A375 (cell line): ENCODE measurements around the gene PROZ. TPM values are rescaled to one million over a fixed set of nuclear protein-coding genes. Genes with fewer than 3 reads are reported as not detected.

Experiments used
- small RNA-seq: library from RNA; depleted of rRNA; stranded (forward); fragments of <200 nt; gene quantifications from one replicate; pipeline ENCODE3, GENCODE V24; 2014
- total RNA-seq: library from RNA; depleted of rRNA; stranded (reverse); fragments of >200 nt; shearing (Covaris generic); gene quantifications from 2 replicates; pipeline ENCODE4 v1.2.3, GENCODE V29; 2014; rRNA removed

The PROZ gene, protein sequence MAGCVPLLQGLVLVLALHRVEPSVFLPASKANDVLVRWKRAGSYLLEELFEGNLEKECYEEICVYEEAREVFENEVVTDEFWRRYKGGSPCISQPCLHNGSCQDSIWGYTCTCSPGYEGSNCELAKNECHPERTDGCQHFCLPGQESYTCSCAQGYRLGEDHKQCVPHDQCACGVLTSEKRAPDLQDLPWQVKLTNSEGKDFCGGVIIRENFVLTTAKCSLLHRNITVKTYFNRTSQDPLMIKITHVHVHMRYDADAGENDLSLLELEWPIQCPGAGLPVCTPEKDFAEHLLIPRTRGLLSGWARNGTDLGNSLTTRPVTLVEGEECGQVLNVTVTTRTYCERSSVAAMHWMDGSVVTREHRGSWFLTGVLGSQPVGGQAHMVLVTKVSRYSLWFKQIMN
- total RNA-seq: not detected in 2 replicates

GRCh38 chr13:113157929-113158747 lies at the start of gene PROZ:
PROZ (plus strand) TSS chr13:113158648; CDS start chr13:113158661, 13 bp downstream.

GRCh38 chr13:113122550-113123225 lies 35.8 kb upstream of the PROZ start, which contains the start of gene F10:
F10 (plus strand) TSS chr13:113122799; CDS start chr13:113122856, 57 bp downstream.

GRCh38 chr13:113208421-113209335 lies 50.2 kb downstream of the PROZ start, which contains the start of gene PCID2:
PCID2 (minus strand) TSS chr13:113208669; CDS start chr13:113208634, 35 bp downstream.

DNA sequence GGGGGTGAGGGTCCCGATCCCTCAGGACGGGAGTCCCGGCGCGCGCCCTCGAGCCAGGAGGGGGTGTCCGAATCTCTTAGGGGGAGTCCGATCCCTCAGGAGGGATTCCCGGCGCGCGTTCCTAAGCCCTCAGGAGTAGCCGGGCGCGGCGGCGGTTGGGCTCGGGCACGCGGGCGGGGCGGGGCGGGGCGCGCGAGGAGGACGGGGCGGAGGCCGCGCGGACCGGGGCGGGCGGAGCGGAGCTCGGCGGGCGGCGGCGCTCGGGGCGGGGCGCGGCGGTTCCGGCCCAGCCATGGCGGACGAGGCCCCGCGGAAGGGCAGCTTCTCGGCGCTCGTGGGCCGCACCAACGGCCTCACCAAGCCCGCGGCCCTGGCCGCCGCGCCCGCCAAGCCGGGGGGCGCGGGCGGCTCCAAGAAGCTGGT lies 50.9 kb downstream of the PROZ start, which contains the start of gene CUL4A:
TSS of gene CUL4A (plus strand) at position 278 of the 423 bp plus-strand sequence. CDS start at position 293, 15 bp downstream.

Small RNA genes lying within 50 kb of the gene (small RNA-seq; reads per million reads assigned to genes)
- not detected for gene AL137002.1

Other genes starting within 250 kb of the PROZ start
- gene MCF2L, start 189.4 kb upstream of the PROZ start, total RNA-seq: 22.9 and 25.4 TPM in 2 replicates
- not detected in 2 replicates for gene F7, start 52.9 kb upstream of the PROZ start, total RNA-seq
- gene F10, start 35.8 kb upstream of the PROZ start, total RNA-seq: not detected in 2 replicates
- gene PCID2, start 50.0 kb downstream of the PROZ start, total RNA-seq: 78.6 and 92.6 TPM in 2 replicates
- 155 and 156 TPM in 2 replicates for gene CUL4A, start 51.0 kb downstream of the PROZ start, total RNA-seq
- 84.3 and 86.5 TPM in 2 replicates for gene LAMP1, start 138.6 kb downstream of the PROZ start, total RNA-seq
- gene GRTP1, start 205.5 kb downstream of the PROZ start, total RNA-seq: 0.21 TPM in 1 of 2 replicates, not detected in the other